Mesangial cell (primary cell): ENCODE data around the gene ONECUT1. TPM values are rescaled to one million over a fixed set of nuclear protein-coding genes. Genes with fewer than 3 reads are reported as not detected.

Experiments
- total RNA-seq: library from RNA; depleted of rRNA; stranded (reverse); fragments of >200 nt; gene quantifications from 2 replicates; pipeline ENCODE4 v1.2.3, GENCODE V29; 2015

ONECUT1 gene
- 0.33 TPM in 1 of 2 replicates, not detected in the other for total RNA-seq

DNA sequence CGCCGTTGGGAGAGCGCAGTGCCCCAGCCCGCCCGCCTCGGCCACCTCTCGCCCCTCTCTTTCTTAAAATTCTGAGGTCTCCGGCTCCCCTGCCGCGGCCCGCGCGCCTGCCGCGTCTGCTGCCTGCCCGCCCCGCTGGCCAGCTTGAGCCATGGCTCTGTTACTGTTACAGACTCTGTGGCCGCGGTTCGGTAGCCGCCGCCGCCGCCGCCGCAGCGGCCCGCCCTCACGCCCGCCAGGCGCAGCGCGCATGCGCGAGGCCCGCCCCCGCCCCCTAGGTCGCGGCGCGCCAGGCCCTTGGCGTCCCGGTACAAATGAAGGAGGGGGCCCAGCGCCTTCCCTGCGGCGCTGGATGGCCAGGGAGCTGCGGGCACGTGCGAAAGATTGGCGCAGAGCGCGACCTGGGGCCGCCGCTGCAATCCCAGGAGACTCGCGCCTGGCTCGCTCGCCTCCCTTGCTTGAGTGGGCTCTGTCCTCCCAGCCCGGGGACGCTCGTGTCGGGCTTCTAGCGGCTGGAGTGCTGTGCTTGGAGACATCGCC lies at the start of gene ONECUT1:
Gene ONECUT1, minus strand, starts transcription at position 168 of the 540 bp plus-strand sequence. CDS start 452 bp downstream, outside the sequence.

Other genes with a start within 250 kb of the ONECUT1 start
- 64.1 and 70.4 TPM in 2 replicates for gene ARPP19, start 221.3 kb downstream of the ONECUT1 start, total RNA-seq
- 6.4 and 16.7 TPM in 2 replicates for gene ATOSA, start 110.9 kb downstream of the ONECUT1 start, total RNA-seq